K562 (cell line): ENCODE measurements around the gene TOR1A. TPM values are rescaled to one million over a fixed set of nuclear protein-coding genes. Genes with fewer than 3 reads are reported as not detected.

Experiments
- ATAC-seq: fragments of 200-7000 bp; cut with Tn5 transposase; 3 replicates; pipeline ENCODE4 v1.9.1; 2020; ENCODE audit warnings: moderate library complexity
- BruUV-seq: library from RNA; stranded (reverse); fragments of 400-500 nt; replicated peaks from 2 replicates; lab custom pipeline; 2021; lab: Mats Ljungman, UMichigan
- CTCF ChIA-PET: fragments of 300-600 bp; formaldehyde crosslinking; extraction: SDS; loops from one replicate; lab custom pipeline; 2021; ENCODE audit warnings: low intra/inter-chr PET ratio; lab: Yijun Ruan, JAX
- POLR2A ChIA-PET: fragments of 300-600, 350-650 bp; sonication (Branson Sonifier 250); formaldehyde crosslinking; extraction: SDS; loops from one replicate; lab custom pipeline; 2021; ENCODE audit warnings: antibody characterized with exemption, inconsistent platforms; lab: Yijun Ruan, JAX
- DNase-seq, 4 experiments: peaks; one replicate each; pipeline versions ENCODE4 v3.0.0 to v3.0.0-alpha.2; 2011 to 2018; ENCODE audit warnings: low spot score in 3 of 4, mixed read lengths in 3 of 4; ENCODE audit errors: extremely low read depth in 1 of 4
- FAIRE-seq: peaks from 2 replicates; lab custom pipeline; 2011; peaks lifted over from hg19 to GRCh38; lab: Jason Lieb, UNC
- H2AFZ ChIP-seq: 2 replicates; pipeline ENCODE4 v1.6.0; 2011; ENCODE audit warnings: low read depth, low read length, control low read depth, inconsistent platforms
- H3K27ac ChIP-seq: fragments of 200-600 bp; 3 replicates; pipeline ENCODE4 v1.8.0; 2011; ENCODE audit warnings: low read depth, mild to moderate bottlenecking, control low read depth, inconsistent platforms, low read length, moderate library complexity, mixed read lengths; ENCODE audit errors: extremely low read depth
- H3K27me3 ChIP-seq, 2 experiments: fragments of 300-600 bp in 1 of 2; 2 replicates in 1 of 2; 3 replicates in 1 of 2; pipeline versions ENCODE4 v1.6.0 to v1.8.0; 2011; ENCODE audit warnings: inconsistent platforms in 2 of 2, low read length in 2 of 2, mild to moderate bottlenecking in 1 of 2, mixed read lengths in 1 of 2, moderate library complexity in 1 of 2; ENCODE audit not compliant: control insufficient read depth in 2 of 2, insufficient read depth in 2 of 2
- H3K36me3 ChIP-seq: fragments of 300-600 bp; 3 replicates; pipeline ENCODE4 v1.8.0; 2011; ENCODE audit warnings: mild to moderate bottlenecking, low read length, inconsistent platforms; ENCODE audit not compliant: control insufficient read depth, insufficient read depth
- H3K4me1 ChIP-seq, 2 experiments: fragments of 200-600 bp in 1 of 2; replicated peaks in 1 of 2; 2 replicates in 1 of 2; 3 replicates in 1 of 2; pipeline versions ENCODE4 v1.5.1 to v1.8.0; 2011; ENCODE audit warnings: inconsistent platforms in 2 of 2, low read length in 2 of 2, mild to moderate bottlenecking in 1 of 2, mixed read lengths in 1 of 2, moderate library complexity in 1 of 2; ENCODE audit not compliant: control insufficient read depth in 2 of 2, insufficient read depth in 2 of 2
- H3K4me2 ChIP-seq: 2 replicates; pipeline ENCODE4 v1.6.1; 2011; ENCODE audit warnings: low read length, control low read depth, inconsistent platforms, mixed read lengths; ENCODE audit not compliant: insufficient read depth
- H3K4me3 ChIP-seq: fragments of 200-600 bp; sonication (generic), shearing (Covaris generic); 2 replicates; pipeline ENCODE4 v1.5.1; 2016; ENCODE audit warnings: control low read depth, inconsistent platforms
- H3K79me2 ChIP-seq: fragments of 200-600 bp; 3 replicates; pipeline ENCODE4 v1.8.0; 2011; ENCODE audit warnings: low read length, inconsistent platforms; ENCODE audit not compliant: control insufficient read depth, insufficient read depth
- H3K9ac ChIP-seq, 2 experiments: 2 replicates each; pipeline versions ENCODE4 v1.6.0 to v1.6.1; 2011; ENCODE audit warnings: low read depth in 2 of 2, low read length in 2 of 2, control low read depth in 1 of 2, inconsistent platforms in 1 of 2, mild to moderate bottlenecking in 1 of 2, mixed read lengths in 1 of 2; ENCODE audit not compliant: insufficient read depth in 1 of 2
- H3K9me1 ChIP-seq: one replicate; pipeline ENCODE4 v1.6.0; 2011; ENCODE audit warnings: inconsistent platforms, mild to moderate bottlenecking, low read length, moderate library complexity; ENCODE audit not compliant: control insufficient read depth, insufficient read depth
- H3K9me3 ChIP-seq: replicated peaks from 2 replicates; pipeline ENCODE4 v1.5.1; 2011; ENCODE audit warnings: low read depth, low read length, inconsistent platforms; ENCODE audit not compliant: control insufficient read depth, insufficient read depth
- H4K20me1 ChIP-seq: replicated peaks from 2 replicates; pipeline ENCODE4 v1.6.1; 2011; ENCODE audit warnings: low read length, inconsistent platforms, mixed read lengths; ENCODE audit not compliant: control insufficient read depth, insufficient read depth
- ESRRA ChIP-seq: fragments of 450-650 bp; IDR thresholded peaks from 2 replicates; pipeline ENCODE4 v1.6.1; 2014; ENCODE audit warnings: low read depth, mild to moderate bottlenecking, moderate library complexity, borderline replicate concordance
- KDM1A ChIP-seq, 2 experiments: fragments of 450-650 bp; IDR thresholded peaks; 2 replicates each; pipeline ENCODE4 v1.6.1; 2016; ENCODE audit warnings: mild to moderate bottlenecking in 2 of 2
- MEF2D ChIP-seq: conservative IDR thresholded peaks from 2 replicates; pipeline ENCODE4 v1.6.1; 2016; ENCODE audit warnings: low read depth, missing genetic modification characterization, missing compliant biosample characterization
- PCBP1 ChIP-seq: fragments of 200-400 bp; formaldehyde crosslinking; IDR thresholded peaks from 2 replicates; pipeline ENCODE4 v1.6.1; 2018; ENCODE audit warnings: mild to moderate bottlenecking, low read depth, low read length; ENCODE audit not compliant: poor library complexity, severe bottlenecking
- SMAD4 ChIP-seq: fragments of 250-450 bp; sonication (Bioruptor Pico); conservative IDR thresholded peaks from 2 replicates; pipeline ENCODE4 v1.8.0; 2021; ENCODE audit warnings: inconsistent platforms, mild to moderate bottlenecking, moderate library complexity
- TCF7 ChIP-seq: sonication (generic); IDR thresholded peaks from 2 replicates; pipeline ENCODE4 v1.6.1; 2016; ENCODE audit warnings: antibody characterized with exemption, borderline replicate concordance
- WHSC1 ChIP-seq: IDR thresholded peaks from one replicate; pipeline ENCODE4 v1.6.1; 2012; ENCODE audit warnings: low read length, control low read depth, inconsistent platforms
- ZBTB1 ChIP-seq: sonication (generic); formaldehyde crosslinking; IDR thresholded peaks from 2 replicates; pipeline ENCODE4 v1.8.1; 2023; ENCODE audit warnings: missing genetic modification reagents, low read depth, mild to moderate bottlenecking, borderline replicate concordance
- ZNF77 ChIP-seq: fragments of 250-450 bp; sonication (Bioruptor Pico); IDR thresholded peaks from 2 replicates; pipeline ENCODE4 v1.5.0; 2020
- WGBS: fragments of 100-300 bp; shearing (Covaris generic); methylation state at CpG from one replicate; pipeline ENCODE4 v1.1.6; 2016; ENCODE audit warnings: low coverage, mixed read lengths; ENCODE audit not compliant: insufficient coverage; ENCODE audit errors: missing lambda C conversion rate; 5-methylcytosine and 5-hydroxymethylcytosine counted together
- in situ Hi-C: fragments of 300-500 bp; cut with MboI; formaldehyde crosslinking; loops from 4 replicates; pipeline ENCODE4 v1.15.0; 2018; ENCODE audit warnings: inconsistent platforms, mixed read lengths
- intact Hi-C: fragments of 100-400 bp; cut with micrococcal nuclease; formaldehyde crosslinking; loops from 2 replicates; pipeline ENCODE4 v1.14.2; 2022
- polyA plus RNA-seq, 8 experiments: library from polyadenylated mRNA; depleted of rRNA in 4 of 8; stranded (reverse) in 5 of 8; unstranded in 3 of 8; fragments of >200 nt; fragmentation: Nextera tagmentation in 2 of 8; fragmentation: Illumina TruSeq in 1 of 8; extraction: Ambion mirVana in 2 of 8; extraction: Trizol in 1 of 8; gene quantifications; 2 replicates each; pipeline versions ENCODE4 v1.2.1 to v1.2.3, GENCODE V29; 2011 to 2014; ENCODE audit warnings: inconsistent platforms in 1 of 8, missing spikeins in 1 of 8
- total RNA-seq, 7 experiments: library from RNA; depleted of rRNA in 6 of 7; stranded (reverse); fragments of >200 nt in 6 of 7; fragmentation: Illumina TruSeq in 2 of 7; extraction: Trizol in 2 of 7; gene quantifications; 2 replicates each; pipeline versions ENCODE4 v1.2.1 to v1.2.3, GENCODE V29; 2011 to 2021; ENCODE audit warnings: low replicate concordance in 1 of 7
- TF ChIP-seq, protein P1 (sequence below): sonication (generic); formaldehyde crosslinking; IDR thresholded peaks from 2 replicates; pipeline ENCODE4 v1.8.0; 2022; ENCODE audit warnings: mild to moderate bottlenecking, low read depth, missing genetic modification reagents

Gene TOR1A
- total and polyA plus RNA-seq, 9 of the 15 experiments (the other 6 are each of a cell fraction or from before 2014, with no cell fraction given) = 4.5 to 85.8 (median 51.3) TPM

DNA sequence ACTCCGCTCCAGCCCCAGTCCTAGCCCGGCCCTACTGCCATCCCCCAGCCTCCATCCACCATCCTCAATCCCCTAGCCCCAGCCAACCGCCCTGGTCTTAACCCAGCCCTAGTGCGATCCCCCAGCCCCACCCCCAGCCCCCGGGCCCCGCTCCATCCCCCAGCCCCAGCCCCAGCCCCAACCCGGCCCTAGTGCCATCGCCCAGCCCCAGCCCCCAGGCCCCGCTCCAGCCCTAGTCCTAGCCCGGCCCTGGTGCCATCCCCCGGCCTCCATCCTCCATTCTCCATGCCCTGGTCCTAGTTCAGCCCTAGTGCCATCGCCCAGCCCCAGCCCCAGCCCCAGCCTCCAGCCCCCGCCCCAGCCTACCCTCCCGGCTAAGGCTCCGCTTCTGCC is 398 bp downstream of the TOR1A start:
- no peaks in the 10 kb centered on the region for H3K9me3 ChIP-seq
- peak overlapping the region; percentile 75 to 97; a peak in 3 of 4 replicates for H3K9ac ChIP-seq
- POLR2A ChIA-PET = interaction anchor here (0.7 to 5.1 kb wide), 3 partner anchors 11 to 540 kb away, joined by 3 to 49 read pairs (median 4); no protein-coding TSS in a partner anchor
- no peaks in the 10 kb centered on the region for H3K9me1 ChIP-seq
- in situ Hi-C loops (no loop called here), intact Hi-C loops (no loop called here)
- FAIRE-seq (no peak), DNase-seq (peak in 1 of 4 experiments; percentile 80), ATAC-seq (peak; percentile 52)
- WGBS = under 1% methylated on average over 10 of the region's 15 CpGs
- peak overlapping the region; percentile 83 for H3K27ac ChIP-seq
- CTCF ChIA-PET = no interaction called here
- H2AFZ ChIP-seq = peak overlapping the region; percentile 95
- H3K27me3 ChIP-seq = no peaks in the 10 kb centered on the region
- TF ChIP-seq WHSC1 = no peak
- TF ChIP-seq TCF7 = no peak
- peak; percentile 22 for TF ChIP-seq PCBP1
- no peak for TF ChIP-seq ZNF77 (CRISPR knock-in tag)
- H3K79me2 ChIP-seq = peaks cover 26% of the 10 kb centered on the region
- H3K4me1 ChIP-seq = peaks cover 12 to 13% of the 10 kb centered on the region in 2 experiments; a peak in 4 of 5 replicates
- peaks cover 58% of the 10 kb centered on the region for H3K36me3 ChIP-seq
- peak overlapping the region; percentile 95 for H3K4me2 ChIP-seq
- BruUV-seq = no TSS peak
- no peaks in the 10 kb centered on the region for H4K20me1 ChIP-seq
- peak overlapping the region; percentile 88 for H3K4me3 ChIP-seq

DNA sequence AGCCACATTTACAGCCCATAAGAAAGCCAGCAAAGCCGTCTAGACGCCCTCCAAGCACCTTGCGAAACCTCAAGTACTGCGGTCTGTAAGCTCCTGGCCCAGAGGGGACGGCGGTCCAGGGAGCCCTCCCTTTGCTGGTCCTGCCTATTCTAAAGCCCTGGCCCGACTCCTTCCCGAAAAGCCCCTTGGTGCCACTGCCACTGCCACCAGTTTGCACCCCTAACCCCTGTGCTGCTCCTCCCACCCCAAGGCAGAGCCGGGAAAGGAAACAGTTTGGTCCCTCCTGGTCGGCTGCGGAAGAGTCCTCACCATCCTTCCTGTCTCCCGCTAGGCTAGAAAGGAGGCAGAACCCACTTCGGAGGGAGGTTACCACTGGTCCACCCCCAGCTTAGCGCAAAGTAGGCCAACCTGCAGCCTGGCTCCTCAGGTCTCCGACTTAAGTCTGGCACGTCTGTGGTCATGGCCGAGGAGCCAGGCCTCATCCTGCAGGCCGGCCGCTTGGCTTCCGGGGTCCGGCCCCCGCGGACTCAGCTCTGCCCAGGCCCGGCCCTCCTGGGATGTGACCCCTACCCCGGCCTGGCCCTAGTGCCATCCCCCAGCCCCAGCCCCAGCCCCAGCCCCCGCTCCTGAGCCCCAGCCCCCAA is 916 bp downstream of the TOR1A start:
- intact Hi-C loops = no loop called here
- FAIRE-seq = no peak
- TF ChIP-seq, protein P1, sequence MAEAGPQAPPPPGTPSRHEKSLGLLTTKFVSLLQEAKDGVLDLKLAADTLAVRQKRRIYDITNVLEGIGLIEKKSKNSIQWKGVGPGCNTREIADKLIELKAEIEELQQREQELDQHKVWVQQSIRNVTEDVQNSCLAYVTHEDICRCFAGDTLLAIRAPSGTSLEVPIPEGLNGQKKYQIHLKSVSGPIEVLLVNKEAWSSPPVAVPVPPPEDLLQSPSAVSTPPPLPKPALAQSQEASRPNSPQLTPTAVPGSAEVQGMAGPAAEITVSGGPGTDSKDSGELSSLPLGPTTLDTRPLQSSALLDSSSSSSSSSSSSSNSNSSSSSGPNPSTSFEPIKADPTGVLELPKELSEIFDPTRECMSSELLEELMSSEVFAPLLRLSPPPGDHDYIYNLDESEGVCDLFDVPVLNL (CRISPR knock-in tag) = 0 out of 2 replicates have a peak, but pooled peaks have one; percentile 25
- peak; percentile 61; the same call in 1 of the 2 replicates for TF ChIP-seq SMAD4 (CRISPR knock-in tag)
- no peak for TF ChIP-seq ESRRA
- TF ChIP-seq MEF2D (tag) = no peak
- TF ChIP-seq ZBTB1 (CRISPR knock-in tag) = no peak
- TF ChIP-seq KDM1A (IDR thresholded peaks at IDR 0.05) = no peak

More for the DNA sequence above, 916 bp downstream of the TOR1A start:
- no TSS peak for BruUV-seq
- Histone ChIP-seq H3K4me3 (peak overlapping the region; percentile 88), H3K27me3 (no peaks in the 10 kb centered on the region), H4K20me1 (no peaks in the 10 kb centered on the region), H3K27ac (peak overlapping the region; percentile 23; the same call in 2 of the 3 replicates), H2AFZ (peak overlapping the region; percentile 35), H3K4me2 (peak overlapping the region; percentile 95), H3K9me3 (no peaks in the 10 kb centered on the region), H3K9ac (peak overlapping the region; percentile 70 to 97), H3K4me1 (peaks cover 12 to 13% of the 10 kb centered on the region in 2 experiments; a peak in 4 of 5 replicates), H3K79me2 (peaks cover 26% of the 10 kb centered on the region), H3K36me3 (peaks cover 59% of the 10 kb centered on the region), H3K9me1 (no peaks in the 10 kb centered on the region)
- DNase-seq (peak in 2 of 4 experiments; percentile 53 to 76), ATAC-seq (peak; percentile 57)
- CTCF ChIA-PET = no interaction called here
- in situ Hi-C loops = no loop called here
- POLR2A ChIA-PET = interaction anchor here (0.7 to 5.1 kb wide), 4 partner anchors 11 to 541 kb away, joined by 3 to 49 read pairs (median 4); no protein-coding TSS in a partner anchor
- WGBS = 32% methylated on average over 19 of the region's 26 CpGs
